Suppressor macrophage treated with lipopolysaccharide for 1 hour (primary cell): ENCODE data around the gene XRN1.

Experiments used
- DNase-seq, 3 donors: peaks; one replicate each; pipeline ENCODE4 v3.0.0-alpha.2; 2020 to 2022

Gene XRN1

DNA sequence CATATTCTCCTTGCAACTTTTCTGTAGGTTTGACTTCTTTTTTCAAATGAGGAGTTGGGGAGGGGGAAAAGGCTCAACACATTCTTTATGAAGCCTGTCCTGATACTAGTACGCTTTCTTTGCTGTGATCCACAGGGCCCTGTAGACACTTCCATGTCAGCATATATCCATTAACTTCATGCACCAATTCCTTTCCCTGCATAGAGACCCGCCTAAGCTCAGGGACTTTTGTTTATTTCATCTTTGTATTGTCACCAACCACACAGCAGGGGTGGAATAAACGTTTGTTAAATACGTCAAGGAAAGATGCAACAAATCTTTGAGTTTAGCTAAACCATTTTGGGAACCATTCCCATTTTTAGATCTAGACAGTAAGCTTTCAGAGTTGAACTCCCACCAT is 179.4 kb downstream of the XRN1 start:
- no peak for DNase-seq

DNA sequence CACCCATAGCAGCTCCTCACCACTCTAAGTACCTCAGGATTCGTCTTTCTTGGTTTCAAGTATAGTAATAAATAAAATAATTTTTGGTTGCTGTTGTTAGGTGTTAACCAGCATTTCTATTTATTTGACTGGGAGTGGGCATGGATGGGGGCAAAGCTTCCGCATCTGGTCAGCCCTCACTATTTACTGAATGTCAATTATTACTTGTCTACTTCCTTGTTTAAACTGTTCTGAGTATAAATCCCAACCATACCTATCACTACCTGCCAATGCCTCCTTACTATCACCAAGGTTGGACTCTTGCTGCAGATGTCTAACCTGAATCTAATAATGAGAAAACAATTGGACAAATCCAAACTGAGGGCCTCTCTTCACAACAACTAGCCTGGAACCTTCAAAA is 180.6 kb downstream of the XRN1 start:
- no peak for DNase-seq

DNA sequence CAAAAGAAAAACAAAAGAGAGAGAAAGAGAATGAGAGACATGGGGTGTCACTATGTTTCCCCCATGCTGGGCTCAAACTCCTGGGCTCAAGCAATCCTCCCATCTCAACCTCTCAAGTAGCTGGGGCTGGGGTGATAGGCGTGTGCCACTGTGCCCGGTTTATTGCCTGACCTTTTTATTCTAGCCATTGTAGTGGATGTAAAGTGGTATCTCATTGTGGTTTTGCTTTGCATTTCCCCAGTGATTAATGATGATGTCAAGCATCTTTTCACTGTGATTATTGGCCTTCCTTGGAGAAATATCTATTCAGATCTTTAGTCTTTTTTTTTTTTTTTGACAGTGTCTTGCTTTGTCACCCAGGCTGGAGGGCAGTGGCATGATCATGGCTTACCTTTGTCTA is 184.7 kb downstream of the XRN1 start:
- peak in 2 of 3 donors; percentile 30 to 60 for DNase-seq

DNA sequence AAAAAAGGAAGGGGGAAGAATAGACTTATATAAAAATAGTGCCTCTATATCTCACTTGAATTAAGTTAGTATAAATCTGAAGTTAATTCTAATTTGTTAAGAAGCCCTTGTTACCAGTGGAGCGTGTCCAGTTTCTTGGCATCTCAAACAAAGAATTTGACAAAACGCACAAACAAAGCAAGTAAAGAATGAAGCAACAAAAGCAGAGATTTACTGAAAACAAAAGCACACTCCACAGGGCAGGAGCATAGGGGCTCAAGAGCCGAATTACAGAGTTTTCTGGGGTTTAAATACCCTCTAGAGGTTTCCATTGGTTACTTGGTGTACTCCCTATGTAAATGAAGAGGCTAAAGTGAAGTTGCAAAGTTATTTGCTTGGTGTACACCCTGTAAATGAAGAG is 188.5 kb downstream of the XRN1 start:
- DNase-seq: no peak

DNA sequence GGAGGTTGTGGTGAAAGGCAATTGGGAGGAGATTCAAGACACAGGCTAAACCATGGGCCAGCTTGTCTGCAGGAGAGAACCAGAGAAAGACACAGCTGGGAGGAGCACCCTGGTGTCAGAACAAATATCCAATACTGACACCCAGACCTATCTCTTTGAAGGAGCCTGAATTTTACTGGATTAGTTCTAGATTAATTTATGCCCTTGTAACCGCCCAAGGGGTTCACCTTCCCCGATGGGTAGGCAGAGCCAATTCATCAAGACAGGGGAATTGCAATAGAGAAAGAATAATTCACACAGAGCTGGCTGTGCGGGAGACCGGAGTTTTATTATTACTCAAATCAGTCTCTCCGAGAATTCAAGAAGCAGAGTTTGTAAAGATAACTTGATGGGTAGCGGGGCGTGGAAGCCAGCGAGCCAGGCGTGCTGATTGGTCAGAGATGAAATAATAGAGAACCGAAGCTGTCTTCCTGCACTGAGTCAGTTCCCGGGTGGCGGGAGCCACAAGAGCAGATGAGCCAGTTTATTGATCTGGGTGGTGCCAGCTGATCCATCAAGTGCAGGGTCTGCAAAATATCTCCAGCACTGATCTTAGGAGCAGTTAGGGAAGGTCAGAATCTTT is 191.0 kb downstream of the XRN1 start:
- no peak for DNase-seq
